IMR-90 (cell line): ENCODE results near the gene PCDHGA4. TPM values are rescaled to one million over a fixed set of nuclear protein-coding genes. Genes with fewer than 3 reads are reported as not detected.
"Not testable (repeated sequence)": the region's sequence is repeated elsewhere in the genome, so short reads cannot be mapped to it uniquely, and the experiment has no call there.

ENCODE experiments used
- ATAC-seq: fragments of 200-7000 bp; cut with Tn5 transposase; 2 replicates; pipeline ENCODE4 v1.9.1; 2020; ENCODE audit warnings: low read depth, mild to moderate bottlenecking, moderate library complexity
- BruUV-seq: library from RNA; stranded (reverse); fragments of 400-500 nt; replicated peaks from 2 replicates; lab custom pipeline; 2021; lab: Mats Ljungman, UMichigan
- CTCF ChIA-PET: fragments of 300-600 bp; formaldehyde crosslinking; extraction: SDS; loops from one replicate; lab custom pipeline; 2021; ENCODE audit warnings: antibody characterized with exemption; lab: Yijun Ruan, JAX
- POLR2A ChIA-PET: fragments of 300-600 bp; sonication (Branson Sonifier 250); formaldehyde crosslinking; loops from one replicate; lab custom pipeline; 2022; ENCODE audit warnings: antibody characterized with exemption; ENCODE audit not compliant: unreplicated experiment; lab: Charles Lee
- DNase-seq: peaks from one replicate; pipeline ENCODE4 v3.0.0; 2013
- H2AFZ ChIP-seq: replicated peaks from 2 replicates; pipeline ENCODE3; 2013; ENCODE audit warnings: low read length, mild to moderate bottlenecking; ENCODE audit not compliant: poor library complexity
- H2AK5ac ChIP-seq: 2 replicates; pipeline ENCODE4 v1.6.1; 2013; ENCODE audit warnings: low read depth, low read length, inconsistent platforms
- H2AK9ac ChIP-seq: replicated peaks from 2 replicates; pipeline ENCODE3; 2013; ENCODE audit warnings: mild to moderate bottlenecking, low read depth, low read length, moderate library complexity; ENCODE audit not compliant: poor library complexity
- H2BK120ac ChIP-seq: 2 replicates; pipeline ENCODE4 v1.6.1; 2013; ENCODE audit warnings: low read depth, low read length, inconsistent platforms
- H2BK15ac ChIP-seq: 3 replicates; pipeline ENCODE4 v1.6.1; 2013; ENCODE audit warnings: low read depth, low read length, inconsistent platforms
- H2BK20ac ChIP-seq: 2 replicates; pipeline ENCODE4 v1.6.1; 2013; ENCODE audit warnings: low read depth, mild to moderate bottlenecking, inconsistent platforms, low read length, moderate library complexity
- H2BK5ac ChIP-seq: 2 replicates; pipeline ENCODE4 v1.6.1; 2013; ENCODE audit warnings: mild to moderate bottlenecking, low read depth, low read length, inconsistent platforms; ENCODE audit not compliant: poor library complexity, severe bottlenecking
- H3K14ac ChIP-seq: replicated peaks from 2 replicates; pipeline ENCODE4 v1.6.1; 2013; ENCODE audit warnings: low read depth, low read length, inconsistent platforms
- H3K18ac ChIP-seq: 2 replicates; pipeline ENCODE4 v1.6.1; 2013; ENCODE audit warnings: low read depth, low read length, control low read depth
- H3K23ac ChIP-seq: 2 replicates; pipeline ENCODE4 v1.6.1; 2013; ENCODE audit warnings: low read depth, low read length, inconsistent platforms
- H3K27ac ChIP-seq: 2 replicates; pipeline ENCODE4 v1.5.1; 2013; ENCODE audit warnings: mild to moderate bottlenecking, control low read depth, low read length; ENCODE audit not compliant: insufficient read depth
- H3K27me3 ChIP-seq: 2 replicates; pipeline ENCODE4 v1.6.1; 2013; ENCODE audit warnings: low read length; ENCODE audit not compliant: control insufficient read depth, insufficient read depth
- H3K36me3 ChIP-seq: 2 replicates; pipeline ENCODE4 v1.6.1; 2013; ENCODE audit warnings: low read length, mixed read lengths; ENCODE audit not compliant: control insufficient read depth, insufficient read depth
- H3K4ac ChIP-seq: 2 replicates; pipeline ENCODE4 v1.6.1; 2013; ENCODE audit warnings: low read depth, low read length, inconsistent platforms
- H3K4me1 ChIP-seq: 2 replicates; pipeline ENCODE4 v1.6.1; 2013; ENCODE audit warnings: low read length, mixed read lengths; ENCODE audit not compliant: control insufficient read depth, insufficient read depth
- H3K4me2 ChIP-seq: 2 replicates; pipeline ENCODE4 v1.6.1; 2013; ENCODE audit warnings: low read depth, mild to moderate bottlenecking, control low read depth, low read length, moderate library complexity
- H3K4me3 ChIP-seq: 2 replicates; pipeline ENCODE4 v1.5.1; 2013; ENCODE audit warnings: low read depth, mild to moderate bottlenecking, control low read depth, low read length, moderate library complexity; ENCODE audit not compliant: insufficient read depth
- H3K56ac ChIP-seq: 2 replicates; pipeline ENCODE4 v1.6.1; 2013; ENCODE audit warnings: low read length, inconsistent platforms; ENCODE audit not compliant: insufficient read depth; ENCODE audit errors: extremely low read depth
- H3K79me1 ChIP-seq, 2 experiments: 2 replicates each; pipeline ENCODE4 v1.6.1; 2013; ENCODE audit warnings: low read length in 2 of 2, inconsistent platforms in 1 of 2, low read depth in 1 of 2
- H3K9ac ChIP-seq: 2 replicates; pipeline ENCODE4 v1.6.1; 2013; ENCODE audit warnings: low read depth, low read length, control low read depth
- H3K9me1 ChIP-seq: 2 replicates; pipeline ENCODE4 v1.6.1; 2013; ENCODE audit warnings: low read length, inconsistent platforms; ENCODE audit not compliant: insufficient read depth
- H3K9me3 ChIP-seq: 2 replicates; pipeline ENCODE4 v1.6.1; 2013; ENCODE audit warnings: low read length; ENCODE audit not compliant: control insufficient read depth, insufficient read depth
- H4K20me1 ChIP-seq: 2 replicates; pipeline ENCODE4 v1.6.1; 2013; ENCODE audit warnings: low read length, inconsistent platforms; ENCODE audit not compliant: insufficient read depth
- H4K5ac ChIP-seq: 2 replicates; pipeline ENCODE4 v1.6.1; 2013; ENCODE audit warnings: mild to moderate bottlenecking, low read depth, low read length, control low read depth
- H4K8ac ChIP-seq, 2 experiments: 2 replicates each; pipeline ENCODE4 v1.6.1; 2013; ENCODE audit warnings: low read depth in 2 of 2, low read length in 2 of 2, control low read depth in 1 of 2, inconsistent platforms in 1 of 2
- H4K91ac ChIP-seq: 2 replicates; pipeline ENCODE4 v1.6.1; 2013; ENCODE audit warnings: low read depth, low read length, inconsistent platforms; ENCODE audit not compliant: insufficient read depth
- WGBS, 2 experiments: methylation state at CpG; one replicate each; pipeline versions ENCODE4 v1.1.5 to v1.1.7; 2013; ENCODE audit warnings: missing lambda C conversion rate in 2 of 2; ENCODE audit not compliant: insufficient read length in 1 of 2; ENCODE audit errors: extremely low coverage in 2 of 2; 5-methylcytosine and 5-hydroxymethylcytosine counted together
- dilution Hi-C: fragments of 300-500 bp; cut with HindIII; formaldehyde crosslinking; loops from one replicate; pipeline ENCODE4 v1.14.3; 2018; ENCODE audit warnings: low sequenced_read_pairs; ENCODE audit not compliant: unreplicated experiment
- in situ Hi-C: fragments of 300-500 bp; cut with MboI; formaldehyde crosslinking; loops from 3 replicates; pipeline ENCODE4 v1.14.3; 2019; ENCODE audit warnings: low sequenced_read_pairs, inconsistent platforms, mixed read lengths
- intact Hi-C: fragments of 100-400 bp; cut with micrococcal nuclease; formaldehyde crosslinking; loops from 2 replicates; pipeline ENCODE4 v1.10.0; 2022
- polyA plus RNA-seq, 3 experiments: library from polyadenylated mRNA; depleted of rRNA; stranded (reverse); fragments of >200 nt; gene quantifications; 2 replicates each; pipeline ENCODE4 v1.2.3, GENCODE V29; 2012; ENCODE audit warnings: low replicate concordance in 1 of 3
- total RNA-seq: library from RNA; depleted of rRNA; stranded (reverse); fragments of >200 nt; gene quantifications from 2 replicates; pipeline ENCODE4 v1.2.3, GENCODE V29; 2012

PCDHGA4 gene
- total and polyA plus RNA-seq, 2 of the 4 experiments (the other 2 are of a cell fraction), result 3.5 to 5.4 TPM

GRCh38 chr5:141332571-141332970, 22.2 kb upstream of the PCDHGA4 start:
- H3K27me3 ChIP-seq, H2BK15ac ChIP-seq, in situ Hi-C loops, dilution Hi-C loops, ATAC-seq, DNase-seq, H4K5ac ChIP-seq, intact Hi-C loops, BruUV-seq, H3K4me3 ChIP-seq, H3K4me1 ChIP-seq, H4K91ac ChIP-seq, H3K9me1 ChIP-seq, H3K4me2 ChIP-seq, H3K9ac ChIP-seq, H3K18ac ChIP-seq, H3K23ac ChIP-seq, H3K36me3 ChIP-seq, H4K20me1 ChIP-seq, H3K4ac ChIP-seq, H2BK120ac ChIP-seq, H2AFZ ChIP-seq, H2BK5ac ChIP-seq, CTCF ChIA-PET, H4K8ac ChIP-seq, H2AK5ac ChIP-seq, H3K14ac ChIP-seq, H2BK20ac ChIP-seq, H2AK9ac ChIP-seq, POLR2A ChIA-PET, H3K56ac ChIP-seq, H3K27ac ChIP-seq, H3K79me1 ChIP-seq: not testable (repeated sequence)
- H3K9me3 ChIP-seq, result peaks cover 31% of the 10 kb centered on the region
- 31% methylated on average over 10 of the region's 39 CpGs; no CpG with 5 or more reads in 1 of the 2 experiments for WGBS, 2 experiments
